HG02642 (cell line): ENCODE data around the gene ITPK1.
"Not testable (repeated sequence)": the region's sequence is repeated elsewhere in the genome, so short reads cannot be mapped to it uniquely, and the experiment has no call there.

Experiments
- ATAC-seq: cut with Tn5 transposase; IDR thresholded peaks from one replicate; pipeline ENCODE4 v1.9.1; 2021; ENCODE audit warnings: mild to moderate bottlenecking; ENCODE audit not compliant: unreplicated experiment, poor library complexity

ITPK1 gene

GRCh38 chr14:93065272-93065730 is 50.4 kb downstream of the ITPK1 start:
- ATAC-seq, result no peak

DNA sequence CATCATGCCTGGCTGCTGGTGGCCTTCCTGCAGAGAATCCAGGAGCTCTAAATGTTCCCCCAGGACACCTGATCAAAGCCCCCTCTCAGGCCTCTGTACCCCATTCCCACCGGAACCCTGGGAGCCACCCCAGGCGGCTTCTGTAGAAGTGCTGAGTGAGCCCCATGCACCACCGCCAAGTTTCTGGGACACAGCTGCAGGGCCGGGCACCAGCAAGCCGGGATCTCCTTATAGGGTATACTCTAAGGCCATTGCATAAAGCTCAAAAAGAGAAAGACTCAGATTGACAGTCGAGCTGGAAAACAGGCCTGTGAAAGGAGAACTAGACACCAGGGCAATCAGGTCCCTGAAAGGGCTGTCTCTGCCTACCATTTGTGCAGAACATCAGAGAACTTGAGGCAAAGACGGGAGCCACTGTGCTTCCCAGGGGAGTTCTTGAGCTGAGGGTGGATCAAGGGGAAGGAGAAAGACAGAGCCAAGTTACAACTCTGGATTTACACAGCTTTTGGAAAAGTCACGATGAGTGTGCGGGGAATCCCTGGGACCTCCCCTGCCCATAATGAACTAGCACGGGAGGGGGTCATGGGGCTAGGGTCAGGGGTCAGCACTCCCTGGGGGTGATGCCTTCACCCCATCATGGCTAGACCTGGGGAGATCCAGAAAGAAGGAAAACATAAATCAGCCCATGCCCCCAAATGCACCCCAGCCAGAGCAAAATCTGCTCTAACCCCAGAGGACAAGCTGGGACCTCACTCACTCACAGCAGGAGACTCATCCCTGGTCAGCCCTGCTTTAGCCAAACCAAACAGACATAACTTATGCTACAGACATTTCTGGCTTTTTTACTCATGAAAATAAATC is 51.1 kb downstream of the ITPK1 start:
- ATAC-seq, result no peak

DNA sequence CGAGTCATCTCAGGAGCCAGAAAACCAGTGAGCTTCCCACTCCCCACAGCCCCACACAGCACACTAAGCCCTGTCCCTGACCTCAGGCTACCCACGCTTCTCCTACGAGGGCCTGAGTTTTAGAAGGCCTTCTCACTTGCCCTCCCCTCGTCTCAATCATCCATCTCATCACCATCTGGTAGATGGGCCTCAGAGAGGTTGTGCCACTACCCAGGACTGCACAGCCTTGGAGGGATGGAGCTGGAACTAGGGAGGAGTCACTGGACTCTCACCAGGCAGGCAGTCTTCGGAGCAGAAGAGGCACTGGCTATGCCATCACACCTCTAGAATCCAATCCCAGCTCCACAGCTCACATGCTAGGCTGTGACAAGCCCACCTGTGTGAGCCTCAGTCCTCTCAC is 52.3 kb downstream of the ITPK1 start:
- ATAC-seq, result no peak

- ATAC-seq, result no peak
Observed at GRCh38 chr14:93062890-93063289, 52.8 kb downstream of the ITPK1 start.

DNA sequence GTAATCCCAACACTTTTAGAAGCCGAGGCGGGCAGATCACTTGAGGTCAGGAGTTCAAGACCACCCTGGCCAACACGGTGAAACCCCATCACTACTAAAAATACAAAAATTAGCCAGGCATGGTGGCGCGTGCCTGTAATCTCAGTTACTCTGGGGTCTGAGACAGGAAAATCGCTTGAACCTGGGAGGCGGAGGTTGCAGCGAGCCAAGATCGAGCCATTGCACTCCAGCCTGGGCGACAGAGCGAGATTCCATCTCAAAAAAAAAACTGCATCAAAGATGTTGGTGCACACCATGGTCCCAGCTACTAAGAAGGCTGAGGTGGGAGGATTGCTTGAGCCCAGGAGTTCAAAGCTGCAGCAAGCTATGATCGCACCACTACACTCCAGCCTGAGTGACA is 53.7 kb downstream of the ITPK1 start:
- ATAC-seq, result not testable (repeated sequence)

DNA sequence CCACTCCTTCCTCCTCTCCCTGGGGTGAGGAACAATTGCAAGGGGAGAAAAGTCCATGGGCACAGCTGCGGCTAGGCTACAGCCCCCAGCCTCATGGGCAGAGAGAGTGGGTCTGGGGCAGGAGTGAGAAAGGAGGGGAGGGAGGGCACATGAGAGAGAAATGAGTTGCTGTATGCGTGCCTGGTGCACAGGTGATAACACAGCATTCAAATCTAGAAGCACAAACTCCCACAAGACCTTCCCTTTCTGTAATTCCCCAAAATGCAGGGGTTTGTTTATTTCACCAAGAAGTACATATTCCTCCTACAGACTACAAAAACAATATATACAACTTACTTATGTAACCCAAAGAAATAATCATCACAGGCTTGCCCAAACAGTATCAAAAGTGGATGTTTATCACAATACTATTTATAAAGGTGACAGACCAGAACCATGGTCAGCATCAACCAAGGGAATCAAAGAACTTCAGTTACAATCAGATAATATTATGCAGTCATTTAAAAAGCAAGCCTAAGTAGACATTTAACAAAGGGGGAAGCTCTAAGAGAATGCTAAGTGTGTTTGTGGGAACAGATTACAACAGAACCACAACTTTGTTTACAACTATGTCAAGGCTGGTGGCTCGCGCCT is 54.2 kb downstream of the ITPK1 start:
- no peak for ATAC-seq

DNA sequence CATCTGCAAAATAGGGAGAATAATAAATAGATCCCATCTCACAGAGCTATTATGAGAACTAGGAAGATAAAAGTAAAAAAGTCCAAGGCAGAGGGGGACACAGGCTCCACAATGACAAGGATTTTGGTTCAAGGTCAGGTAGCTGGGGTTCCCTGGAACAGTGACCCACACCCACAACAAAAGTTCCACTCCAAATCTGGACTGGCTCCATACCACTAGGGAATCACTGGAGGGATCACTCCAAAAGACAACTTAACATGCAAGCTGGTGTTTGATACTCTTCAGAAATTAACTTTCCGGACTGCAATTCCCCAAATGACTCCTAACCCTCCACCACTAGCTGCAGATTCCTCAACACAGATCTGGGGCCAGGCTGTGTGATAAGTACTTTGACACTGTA is 54.9 kb downstream of the ITPK1 start:
- ATAC-seq, result no peak

DNA sequence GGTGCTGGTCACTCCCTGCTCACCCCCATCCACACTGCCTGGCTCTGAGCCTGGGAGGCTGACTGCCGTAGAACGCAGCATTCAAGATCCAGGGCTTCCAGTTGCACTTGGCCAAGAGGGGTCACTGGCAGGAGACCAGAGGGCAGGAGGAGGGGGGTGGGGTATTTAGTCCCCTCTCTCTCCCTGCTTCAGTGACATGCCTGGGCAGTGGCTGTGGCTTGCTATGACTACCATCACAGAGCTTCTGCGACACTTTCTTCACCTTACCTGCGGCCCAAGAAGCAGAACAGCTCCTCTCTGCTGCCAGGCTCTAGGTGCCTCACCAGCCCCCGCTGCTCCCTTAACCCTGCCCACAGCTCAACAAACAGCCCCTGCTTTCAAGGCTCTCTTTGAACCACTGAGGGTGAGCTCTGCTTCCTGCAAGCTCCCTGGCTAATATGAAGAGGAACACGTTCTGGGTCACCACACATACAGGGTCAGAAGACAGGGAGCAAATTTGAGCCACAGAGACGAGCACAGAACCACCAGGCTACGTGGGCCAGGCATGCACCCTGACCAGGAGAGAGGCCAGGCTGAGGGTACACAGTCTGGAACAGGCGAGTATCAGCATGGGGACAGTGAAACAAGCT is 55.7 kb downstream of the ITPK1 start:
- ATAC-seq, result no peak

DNA sequence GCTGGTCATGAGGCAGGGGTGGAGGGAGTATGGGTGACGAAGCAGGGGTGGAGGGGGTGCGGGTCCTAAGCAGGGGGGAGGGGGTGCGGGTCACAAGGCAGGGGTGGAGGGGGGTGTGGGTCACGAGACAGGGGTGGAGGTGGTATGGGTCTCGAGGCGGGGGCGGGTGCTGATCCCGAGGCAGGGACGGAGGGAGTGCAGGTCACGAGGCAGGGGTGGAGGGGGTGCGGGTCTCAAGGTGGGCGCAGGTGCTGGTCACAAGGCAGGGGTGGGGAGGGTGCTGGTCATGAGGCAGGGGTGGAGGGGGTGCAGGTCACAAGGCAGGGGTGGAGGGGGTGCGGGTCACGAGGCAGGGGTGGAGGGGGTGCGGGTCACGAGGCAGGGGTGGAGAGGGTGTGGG is 56.5 kb downstream of the ITPK1 start:
- ATAC-seq, result no peak

DNA sequence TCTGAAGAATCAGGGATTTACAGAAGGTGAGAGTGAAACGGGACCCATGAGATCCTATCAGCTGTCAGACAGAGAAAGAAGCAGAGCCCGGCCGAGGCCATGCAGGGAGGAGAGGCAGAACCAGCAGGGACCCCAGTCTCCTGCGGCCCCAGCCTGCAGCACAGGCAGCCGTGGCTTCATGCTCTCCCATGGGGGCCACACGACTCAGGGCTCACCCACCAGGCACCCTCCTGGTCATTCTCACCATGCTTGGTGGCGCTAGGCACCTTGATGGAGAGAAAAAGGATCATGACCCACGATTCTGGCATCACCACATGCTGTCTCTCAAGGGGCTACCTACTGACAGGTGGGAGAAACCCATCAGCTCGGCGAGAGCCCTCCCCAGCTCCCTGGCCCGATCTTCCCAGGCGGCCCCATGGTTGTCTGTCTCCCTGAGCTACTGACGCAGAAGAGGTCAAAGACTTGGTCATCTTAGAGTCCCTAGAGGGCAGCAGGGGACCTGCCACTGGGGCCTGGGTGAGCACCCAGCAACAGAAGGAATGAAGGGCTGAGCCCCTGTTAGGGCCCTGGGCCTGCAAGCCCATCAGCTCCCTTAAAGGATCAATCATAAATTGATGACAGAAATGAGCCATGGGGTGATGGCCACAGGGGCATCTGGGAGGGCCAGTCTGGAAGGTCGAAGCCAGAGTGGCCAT is 58.0 kb downstream of the ITPK1 start:
- ATAC-seq, result no peak

- ATAC-seq, result no peak
Observed at GRCh38 chr14:93056840-93057585, 58.7 kb downstream of the ITPK1 start.

GRCh38 chr14:93056166-93056839 is 59.4 kb downstream of the ITPK1 start:
- ATAC-seq, result no peak

DNA sequence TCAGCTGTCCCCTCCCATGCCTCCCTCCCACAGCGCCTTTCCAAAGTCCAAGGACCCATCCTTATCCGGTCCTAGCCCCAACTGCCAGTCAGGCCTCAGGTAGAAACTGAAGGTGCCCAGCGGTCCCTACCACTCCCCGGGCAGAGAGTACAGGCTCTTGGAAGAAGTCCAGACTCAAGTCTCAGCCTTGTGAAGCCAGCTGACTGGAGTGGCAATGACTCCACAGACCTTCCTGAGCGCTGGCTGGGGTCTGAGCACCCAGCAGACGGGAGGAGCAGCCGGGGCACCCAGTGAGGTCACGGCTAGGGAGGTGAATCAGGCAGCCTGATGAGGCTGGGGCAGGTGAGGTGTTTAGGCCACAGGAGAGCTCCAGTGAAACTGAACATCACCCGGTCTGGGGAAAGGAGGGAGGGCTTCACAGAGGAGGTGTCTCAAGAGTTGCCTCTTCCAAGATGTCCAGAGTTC is 60.0 kb downstream of the ITPK1 start:
- no peak for ATAC-seq

GRCh38 chr14:93054876-93055275 is 60.8 kb downstream of the ITPK1 start:
- no peak for ATAC-seq

DNA sequence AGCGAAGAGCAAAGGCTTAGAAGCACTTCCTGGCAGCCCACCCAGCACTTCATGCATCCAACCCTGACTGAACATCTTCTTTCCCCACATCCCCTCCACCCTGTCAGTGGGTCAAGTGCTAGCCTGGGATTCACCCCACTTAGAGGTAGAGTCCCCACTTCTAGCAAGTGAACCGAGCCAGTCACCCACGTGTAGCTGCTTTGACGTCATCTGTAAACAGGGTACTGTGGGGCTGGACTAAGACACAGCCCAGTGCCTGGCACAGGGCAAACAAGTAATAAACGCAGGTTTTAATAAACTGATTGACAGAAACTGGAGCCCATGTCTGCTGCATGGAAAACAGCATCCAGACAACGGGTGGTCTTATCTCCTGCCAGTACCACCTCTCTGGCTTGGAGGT is 61.7 kb downstream of the ITPK1 start:
- no peak for ATAC-seq

GRCh38 chr14:93051600-93052546 is 63.9 kb downstream of the ITPK1 start:
- no peak for ATAC-seq

GRCh38 chr14:93050761-93051160 is 65.0 kb downstream of the ITPK1 start:
- no peak for ATAC-seq

- ATAC-seq, result no peak
Observed at GRCh38 chr14:93049867-93050331, 65.8 kb downstream of the ITPK1 start.
